Mesenchymal stem cell (in vitro differentiated cells and primary cell): ENCODE results near the gene CEP85.

Experiments
- DNase-seq: peaks from one replicate; pipeline ENCODE4 v3.0.0-alpha.2; 2013
- H2AFZ ChIP-seq: one replicate; pipeline ENCODE4 v1.6.1; 2013; ENCODE audit warnings: low read depth, mild to moderate bottlenecking, control low read depth, inconsistent platforms, low read length, moderate library complexity
- H2AK5ac ChIP-seq: 2 replicates; pipeline ENCODE4 v1.6.1; 2013; ENCODE audit warnings: low read length, moderate library complexity, mild to moderate bottlenecking, inconsistent platforms; ENCODE audit not compliant: severe bottlenecking
- H2BK120ac ChIP-seq: one replicate; pipeline ENCODE4 v1.6.1; 2013; ENCODE audit warnings: low read depth, mild to moderate bottlenecking, inconsistent platforms, low read length, moderate library complexity
- H2BK12ac ChIP-seq, 2 experiments: one replicate each; pipeline ENCODE4 v1.6.1; 2013; ENCODE audit warnings: inconsistent platforms in 2 of 2, low read length in 2 of 2, mild to moderate bottlenecking in 2 of 2, moderate library complexity in 2 of 2, control low read depth in 1 of 2
- H2BK15ac ChIP-seq: one replicate; pipeline ENCODE4 v1.6.1; 2013; ENCODE audit warnings: mild to moderate bottlenecking, low read depth, inconsistent platforms; ENCODE audit not compliant: poor library complexity, severe bottlenecking
- H2BK5ac ChIP-seq: 2 replicates; pipeline ENCODE4 v1.6.1; 2013; ENCODE audit warnings: low read depth, mild to moderate bottlenecking, low read length, control low read depth, inconsistent platforms; ENCODE audit not compliant: poor library complexity, severe bottlenecking
- H3K14ac ChIP-seq, 2 experiments: one replicate each; pipeline ENCODE4 v1.6.1; 2013; ENCODE audit warnings: inconsistent platforms in 2 of 2, low read length in 2 of 2, control low read depth in 1 of 2, mild to moderate bottlenecking in 1 of 2, moderate library complexity in 1 of 2
- H3K18ac ChIP-seq, 2 experiments: one replicate each; pipeline ENCODE4 v1.6.1; 2013; ENCODE audit warnings: inconsistent platforms in 2 of 2, low read length in 2 of 2, control low read depth in 1 of 2, low read depth in 1 of 2, mild to moderate bottlenecking in 1 of 2
- H3K23ac ChIP-seq, 2 experiments: one replicate each; pipeline ENCODE4 v1.6.1; 2013; ENCODE audit warnings: inconsistent platforms in 2 of 2, low read length in 2 of 2, mild to moderate bottlenecking in 2 of 2, moderate library complexity in 2 of 2, control low read depth in 1 of 2
- H3K27ac ChIP-seq: 2 replicates; pipeline ENCODE4 v1.5.1; 2013; ENCODE audit warnings: mild to moderate bottlenecking, moderate library complexity, low read length, control low read depth, inconsistent platforms; ENCODE audit not compliant: poor library complexity, severe bottlenecking
- H3K27me3 ChIP-seq, 2 experiments: 2 replicates each; pipeline versions ENCODE4 v1.6.1 to v1.7.0; 2013; ENCODE audit warnings: low read length in 2 of 2, mild to moderate bottlenecking in 2 of 2, moderate library complexity in 2 of 2, control low read depth in 1 of 2, inconsistent platforms in 1 of 2; ENCODE audit not compliant: control insufficient read depth in 1 of 2, insufficient read depth in 1 of 2
- H3K36me3 ChIP-seq, 2 experiments: 2 replicates each; pipeline versions ENCODE4 v1.6.1 to v1.7.0; 2013; ENCODE audit warnings: low read length in 2 of 2, control low read depth in 1 of 2, inconsistent platforms in 1 of 2, low read depth in 1 of 2, mild to moderate bottlenecking in 1 of 2; ENCODE audit not compliant: insufficient read depth in 2 of 2, control insufficient read depth in 1 of 2
- H3K4ac ChIP-seq, 2 experiments: one replicate each; pipeline ENCODE4 v1.6.1; 2013; ENCODE audit warnings: inconsistent platforms in 2 of 2, low read length in 2 of 2, mild to moderate bottlenecking in 2 of 2, moderate library complexity in 2 of 2, control low read depth in 1 of 2, low read depth in 1 of 2
- H3K4me1 ChIP-seq: 2 replicates; pipeline ENCODE4 v1.6.1; 2013; ENCODE audit warnings: low read depth, low read length, control low read depth; ENCODE audit not compliant: control insufficient read depth, insufficient read depth
- H3K4me2 ChIP-seq: 2 replicates; pipeline ENCODE4 v1.6.1; 2013; ENCODE audit warnings: low read length, mild to moderate bottlenecking, inconsistent platforms; ENCODE audit not compliant: poor library complexity, severe bottlenecking
- H3K4me3 ChIP-seq, 2 experiments: 2 replicates each; pipeline versions ENCODE4 v1.5.1 to v1.7.0; 2013; ENCODE audit warnings: low read length in 2 of 2, mild to moderate bottlenecking in 2 of 2, control low read depth in 1 of 2, low read depth in 1 of 2; ENCODE audit not compliant: insufficient read depth in 1 of 2
- H3K79me1 ChIP-seq: replicated peaks from 2 replicates; pipeline ENCODE4 v1.6.1; 2013; ENCODE audit warnings: mild to moderate bottlenecking, control low read depth, low read length, inconsistent platforms; ENCODE audit not compliant: poor library complexity, severe bottlenecking
- H3K9ac ChIP-seq: 2 replicates; pipeline ENCODE4 v1.7.0; 2013; ENCODE audit warnings: mild to moderate bottlenecking, low read length, moderate library complexity
- H3K9me3 ChIP-seq: 2 replicates; pipeline ENCODE4 v1.7.0; 2013; ENCODE audit warnings: mild to moderate bottlenecking, low read length; ENCODE audit not compliant: control insufficient read depth
- H4K8ac ChIP-seq: one replicate; pipeline ENCODE4 v1.6.1; 2013; ENCODE audit warnings: inconsistent platforms, mild to moderate bottlenecking, low read length, moderate library complexity
- H4K91ac ChIP-seq: one replicate; pipeline ENCODE4 v1.6.1; 2013; ENCODE audit warnings: mild to moderate bottlenecking, low read length, inconsistent platforms
- WGBS: methylation state at CpG from one replicate; pipeline ENCODE4 v1.1.7; 2013; ENCODE audit warnings: mixed read lengths; 5-methylcytosine and 5-hydroxymethylcytosine counted together

The CEP85 gene

GRCh38 chr1:26189331-26189730 is 44.7 kb upstream of the CEP85 start:
- Histone ChIP-seq H3K14ac (no peak overlapping the region), H3K36me3 (no peaks in the 10 kb centered on the region), H3K9me3 (no peaks in the 10 kb centered on the region), H2BK12ac (no peak overlapping the region), H3K4ac (no peak overlapping the region), H3K27me3 (peaks cover 26 to 47% of the 10 kb centered on the region in 2 experiments), H2AK5ac (no peak overlapping the region), H3K4me1 (no peaks in the 10 kb centered on the region), H2BK5ac (no peak overlapping the region), H3K27ac (no peak overlapping the region), H4K91ac (no peak overlapping the region), H3K23ac (no peak overlapping the region), H3K4me3 (no peak overlapping the region), H2BK120ac (no peak overlapping the region), H2AFZ (no peak overlapping the region), H3K18ac (no peak overlapping the region), H2BK15ac (no peak overlapping the region), H3K4me2 (no peak overlapping the region), H4K8ac (no peak overlapping the region), H3K79me1 (no peaks in the 10 kb centered on the region), H3K9ac (no peak overlapping the region)
- DNase-seq = no peak
- WGBS = 72% methylated on average over 6 of the region's 6 CpGs

GRCh38 chr1:26189751-26190275 is 44.2 kb upstream of the CEP85 start:
- Histone ChIP-seq H4K8ac (no peak overlapping the region), H3K79me1 (no peaks in the 10 kb centered on the region), H2BK5ac (no peak overlapping the region), H3K9me3 (no peaks in the 10 kb centered on the region), H3K27me3 (peaks cover 30 to 47% of the 10 kb centered on the region in 2 experiments), H3K18ac (no peak overlapping the region), H3K14ac (no peak overlapping the region), H3K4me1 (no peaks in the 10 kb centered on the region), H4K91ac (no peak overlapping the region), H3K27ac (no peak overlapping the region), H3K4ac (no peak overlapping the region), H3K36me3 (no peaks in the 10 kb centered on the region), H2AK5ac (no peak overlapping the region), H3K23ac (no peak overlapping the region), H3K4me3 (no peak overlapping the region), H3K4me2 (no peak overlapping the region), H3K9ac (no peak overlapping the region), H2BK12ac (no peak overlapping the region), H2BK120ac (no peak overlapping the region), H2AFZ (no peak overlapping the region), H2BK15ac (no peak overlapping the region)
- no peak for DNase-seq
- 77% methylated on average over 5 of the region's 7 CpGs for WGBS

- Histone ChIP-seq H3K9ac (no peak within 1 kb of the TSS), H3K79me1 (no peaks in the 10 kb centered on the region), H3K18ac (no peak within 1 kb of the TSS), H2BK15ac (no peak within 1 kb of the TSS), H4K91ac (no peak within 1 kb of the TSS), H2BK120ac (no peak within 1 kb of the TSS), H2BK12ac (no peak within 1 kb of the TSS), H3K4ac (no peak within 1 kb of the TSS), H3K14ac (no peak within 1 kb of the TSS), H3K27me3 (peaks cover 30 to 51% of the 10 kb centered on the region in 2 experiments), H3K23ac (no peak within 1 kb of the TSS), H3K36me3 (no peaks in the 10 kb centered on the region), H2BK5ac (no peak within 1 kb of the TSS), H3K9me3 (no peaks in the 10 kb centered on the region), H2AK5ac (no peak within 1 kb of the TSS), H3K4me2 (no peak within 1 kb of the TSS), H4K8ac (no peak within 1 kb of the TSS), H2AFZ (no peak within 1 kb of the TSS), H3K4me1 (no peaks in the 10 kb centered on the region), H3K4me3 (no peak within 1 kb of the TSS), H3K27ac (no peak within 1 kb of the TSS)
- WGBS = 33% methylated on average over 16 of the region's 16 CpGs
- DNase-seq = peak; percentile 10
Observed at GRCh38 chr1:26190373-26190987, 43.5 kb upstream of the CEP85 start, which contains the start of gene CATSPER4. Gene CATSPER4, plus strand, starts transcription at chr1:26190602. Its CDS starts 26 bp downstream, at chr1:26190628.

- no peak overlapping the region for H3K18ac ChIP-seq
- no peak overlapping the region for H2AK5ac ChIP-seq
- peaks cover 30 to 49% of the 10 kb centered on the region in 2 experiments for H3K27me3 ChIP-seq
- H3K27ac ChIP-seq = no peak overlapping the region
- no peak overlapping the region for H3K4ac ChIP-seq
- H3K79me1 ChIP-seq = no peaks in the 10 kb centered on the region
- no peak overlapping the region for H2BK12ac ChIP-seq
- no peak overlapping the region for H2AFZ ChIP-seq
- H2BK5ac ChIP-seq = no peak overlapping the region
- H3K23ac ChIP-seq = no peak overlapping the region
- H3K9ac ChIP-seq = no peak overlapping the region
- H2BK120ac ChIP-seq = no peak overlapping the region
- no peaks in the 10 kb centered on the region for H3K4me1 ChIP-seq
- H4K91ac ChIP-seq = no peak overlapping the region
- WGBS = 54% methylated on average over 3 of the region's 3 CpGs
- H4K8ac ChIP-seq = no peak overlapping the region
- no peak overlapping the region for H3K4me3 ChIP-seq
- no peaks in the 10 kb centered on the region for H3K9me3 ChIP-seq
- no peak for DNase-seq
- H2BK15ac ChIP-seq = no peak overlapping the region
- H3K14ac ChIP-seq = no peak overlapping the region
- no peak overlapping the region for H3K4me2 ChIP-seq
- H3K36me3 ChIP-seq = no peaks in the 10 kb centered on the region
Observed at GRCh38 chr1:26191739-26192138, 42.3 kb upstream of the CEP85 start.
